Measurements from ENCODE around the gene REV1. TPM values are rescaled to one million over a fixed set of nuclear protein-coding genes. Genes with fewer than 3 reads are reported as not detected.
"Not testable (repeated sequence)": the region's sequence is repeated elsewhere in the genome, so short reads cannot be mapped to it uniquely, and the experiment has no call there.

The REV1 gene
- total RNA-seq, 1 donor from 2014 or later: 25.5 TPM

GRCh38 chr2:99354825-99355224 is 135.0 kb downstream of the REV1 start:
- not testable (repeated sequence) for DNase-seq (ENCODE audit: low spot score)

- DNase-seq (ENCODE audit: low spot score): no peak
These were observed 135.7 kb downstream of the REV1 start for GRCh38 chr2:99354070-99354469.

Other genes with a start within 250 kb of the REV1 start
- gene LYG2, start 234.4 kb downstream of the REV1 start, total RNA-seq (ENCODE audit: insufficient read depth, low replicate concordance): not detected
- gene LYG1, start 188.8 kb downstream of the REV1 start, total RNA-seq (ENCODE audit: insufficient read depth, low replicate concordance): not detected
- gene TXNDC9, start 153.7 kb downstream of the REV1 start, total RNA-seq (ENCODE audit: insufficient read depth, low replicate concordance): 89.8 TPM
- gene EIF5B, start 152.6 kb downstream of the REV1 start, total RNA-seq (ENCODE audit: insufficient read depth, low replicate concordance): 31.3 TPM